GM12873 (cell line): ENCODE measurements around the gene MYMX.

ENCODE experiments used
- CTCF ChIP-seq: IDR thresholded peaks from 2 replicates; pipeline ENCODE4 v1.5.1; 2012; ENCODE audit warnings: low read depth, mild to moderate bottlenecking, moderate library complexity, low read length, control low read depth; ENCODE audit not compliant: insufficient read depth; ENCODE audit errors: missing control alignments

MYMX gene

GRCh38 chr6:44237813-44238433 lies 21.2 kb downstream of the MYMX start:
- peak; percentile 98 for TF ChIP-seq CTCF

DNA sequence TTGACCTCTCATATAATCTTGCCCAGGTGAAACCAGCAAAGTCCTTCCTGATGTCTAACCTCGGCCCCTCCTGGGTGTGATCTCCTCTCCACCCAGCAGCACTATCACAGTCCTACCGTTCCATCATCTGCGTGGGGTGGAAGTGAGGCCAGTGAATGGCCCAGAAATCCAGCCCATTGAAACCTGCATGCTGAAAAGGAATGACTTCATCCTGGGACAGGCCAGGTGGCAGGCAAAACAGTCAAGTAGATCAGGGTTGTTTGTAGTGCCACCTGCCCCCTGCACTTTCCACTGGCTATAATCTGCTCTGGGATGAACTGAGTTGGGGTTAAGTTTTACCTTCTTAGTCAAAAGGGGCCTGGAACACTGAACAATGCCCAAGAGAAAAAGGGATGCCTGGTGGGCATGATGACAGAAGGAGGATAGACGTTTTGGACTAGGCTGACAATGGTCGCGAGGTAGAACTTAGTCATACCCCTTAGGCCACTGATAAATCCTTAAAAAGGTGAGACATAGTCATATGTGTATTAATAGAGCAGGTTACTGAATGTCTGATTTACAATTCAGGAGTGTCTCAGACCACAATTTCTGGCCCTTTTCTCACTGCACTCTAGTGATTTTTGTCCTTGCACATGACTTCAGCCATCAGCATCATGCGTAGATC lies 22.1 kb downstream of the MYMX start:
- no peak for TF ChIP-seq CTCF

- no peak for TF ChIP-seq CTCF
These were observed 26.6 kb downstream of the MYMX start for GRCh38 chr6:44243345-44243744.

- TF ChIP-seq CTCF = no peak
These were observed 28.7 kb downstream of the MYMX start for GRCh38 chr6:44245391-44245911.

GRCh38 chr6:44245912-44246662 lies 29.4 kb downstream of the MYMX start:
- peak; percentile 32 for TF ChIP-seq CTCF

GRCh38 chr6:44246663-44247337 lies 30.1 kb downstream of the MYMX start, which contains the start of gene HSP90AB1:
Gene HSP90AB1, plus strand, starts transcription at chr6:44247101. Its CDS starts 1,529 bp downstream, at chr6:44248630.
- TF ChIP-seq CTCF = no peak
